Transverse colon (tissue), 4 donors: Measurements from ENCODE around the gene RAB3C.

ENCODE experiments used
- POLR2A ChIP-seq: fragments of 450-650 bp; IDR thresholded peaks from one replicate; pipeline ENCODE4 v1.6.1; 2016; ENCODE audit warnings: antibody characterized with exemption, mild to moderate bottlenecking, moderate library complexity
- POLR2AphosphoS5 ChIP-seq, 3 donors: sonication (generic); formaldehyde crosslinking; IDR thresholded peaks; one replicate each; pipeline ENCODE4 v1.6.1; 2016; ENCODE audit warnings: antibody characterized with exemption in 3 of 3
- TF ChIP-seq, protein P1 (sequence below), 5 experiments: fragments of 200-600 bp in 3 of 5; fragments of 450-650 bp in 2 of 5; sonication (generic) in 3 of 5; IDR thresholded peaks; 1 replicate in 2 of 5; 2 replicates in 3 of 5; pipeline ENCODE4 v1.5.1; 2016 to 2017; ENCODE audit warnings: antibody characterized with exemption in 5 of 5, inconsistent platforms in 3 of 5, mild to moderate bottlenecking in 2 of 5, moderate library complexity in 1 of 5

DNA sequence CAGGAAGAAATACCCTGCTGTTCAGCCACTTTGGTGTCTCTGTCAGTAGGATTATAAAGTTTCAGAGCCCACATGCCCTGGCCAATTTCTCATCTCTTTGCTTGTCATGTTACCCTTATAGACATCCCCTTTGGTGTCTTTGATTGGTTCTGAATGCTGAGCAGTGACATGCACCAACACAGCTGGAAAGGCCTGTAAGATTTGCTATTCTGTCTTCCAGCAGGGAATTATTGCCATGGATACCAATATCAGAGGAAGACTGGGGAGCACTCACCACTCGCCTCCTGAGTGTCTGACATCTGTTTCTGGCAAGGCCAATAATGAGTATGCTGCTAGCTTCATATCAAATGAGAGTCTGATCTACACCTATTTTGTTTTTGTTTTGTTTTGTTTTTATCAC lies 34.4 kb downstream of the RAB3C start:
- TF ChIP-seq POLR2A (no peak), POLR2AphosphoS5 (IDR thresholded peaks at IDR 0.05) (no peak)
- TF ChIP-seq, protein P1, sequence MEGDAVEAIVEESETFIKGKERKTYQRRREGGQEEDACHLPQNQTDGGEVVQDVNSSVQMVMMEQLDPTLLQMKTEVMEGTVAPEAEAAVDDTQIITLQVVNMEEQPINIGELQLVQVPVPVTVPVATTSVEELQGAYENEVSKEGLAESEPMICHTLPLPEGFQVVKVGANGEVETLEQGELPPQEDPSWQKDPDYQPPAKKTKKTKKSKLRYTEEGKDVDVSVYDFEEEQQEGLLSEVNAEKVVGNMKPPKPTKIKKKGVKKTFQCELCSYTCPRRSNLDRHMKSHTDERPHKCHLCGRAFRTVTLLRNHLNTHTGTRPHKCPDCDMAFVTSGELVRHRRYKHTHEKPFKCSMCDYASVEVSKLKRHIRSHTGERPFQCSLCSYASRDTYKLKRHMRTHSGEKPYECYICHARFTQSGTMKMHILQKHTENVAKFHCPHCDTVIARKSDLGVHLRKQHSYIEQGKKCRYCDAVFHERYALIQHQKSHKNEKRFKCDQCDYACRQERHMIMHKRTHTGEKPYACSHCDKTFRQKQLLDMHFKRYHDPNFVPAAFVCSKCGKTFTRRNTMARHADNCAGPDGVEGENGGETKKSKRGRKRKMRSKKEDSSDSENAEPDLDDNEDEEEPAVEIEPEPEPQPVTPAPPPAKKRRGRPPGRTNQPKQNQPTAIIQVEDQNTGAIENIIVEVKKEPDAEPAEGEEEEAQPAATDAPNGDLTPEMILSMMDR (IDR thresholded peaks at IDR 0.05), result no peak
